Natural killer cell (primary cell): Measurements from ENCODE around the gene CENPVL1. TPM values are rescaled to one million over a fixed set of nuclear protein-coding genes. Genes with fewer than 3 reads are reported as not detected.
"Not testable (repeated sequence)": the region's sequence is repeated elsewhere in the genome, so short reads cannot be mapped to it uniquely, and the experiment has no call there.

Experiments
- ATAC-seq, 3 donors: fragments of 150-1000 bp in 2 of 3; fragments of 200-7000 bp in 1 of 3; cut with Tn5 transposase; 1 replicate in 1 of 3; 2 replicates in 2 of 3; pipeline ENCODE4 v1.10.0; 2021; ENCODE audit warnings: mild to moderate bottlenecking in 2 of 3, moderate library complexity in 2 of 3
- DNase-seq, 2 donors: peaks; one replicate each; pipeline versions ENCODE4 v3.0.0 to v3.0.0-alpha.2; 2013 to 2021; ENCODE audit warnings: mixed read lengths in 1 of 2
- H3K27ac ChIP-seq: one replicate; pipeline ENCODE4 v1.5.1; 2013; ENCODE audit warnings: mild to moderate bottlenecking, low read length
- H3K27me3 ChIP-seq: one replicate; pipeline ENCODE4 v1.6.1; 2013; ENCODE audit warnings: low read length; ENCODE audit not compliant: control insufficient read depth, insufficient read depth
- H3K36me3 ChIP-seq: one replicate; pipeline ENCODE4 v1.6.1; 2013; ENCODE audit warnings: low read length; ENCODE audit not compliant: control insufficient read depth, insufficient read depth
- H3K4me1 ChIP-seq: one replicate; pipeline ENCODE4 v1.6.1; 2013; ENCODE audit warnings: low read length; ENCODE audit not compliant: control insufficient read depth, insufficient read depth
- H3K4me3 ChIP-seq: one replicate; pipeline ENCODE4 v1.5.1; 2013; ENCODE audit warnings: low read length
- H3K9me3 ChIP-seq: one replicate; pipeline ENCODE4 v1.6.1; 2013; ENCODE audit warnings: low read length; ENCODE audit not compliant: control insufficient read depth, insufficient read depth
- H3K27ac Mint-ChIP-seq, 2 donors: one replicate each; pipeline ENCODE4 v1.8.0; 2022; ENCODE audit warnings: mild to moderate bottlenecking in 2 of 2, mixed read lengths in 2 of 2, moderate library complexity in 1 of 2
- H3K27me3 Mint-ChIP-seq, 2 donors: one replicate each; pipeline ENCODE4 v1.8.0; 2022; ENCODE audit warnings: low read depth in 2 of 2, mixed read lengths in 2 of 2
- H3K36me3 Mint-ChIP-seq: one replicate; pipeline ENCODE4 v1.8.0; 2022; ENCODE audit warnings: mixed read lengths
- H3K4me1 Mint-ChIP-seq, 2 donors: one replicate each; pipeline ENCODE4 v1.8.0; 2022; ENCODE audit warnings: mixed read lengths in 2 of 2
- H3K4me3 Mint-ChIP-seq: one replicate; pipeline ENCODE4 v1.8.0; 2022; ENCODE audit warnings: mild to moderate bottlenecking, moderate library complexity, mixed read lengths
- H3K9me3 Mint-ChIP-seq, 2 donors: one replicate each; pipeline ENCODE4 v1.8.0; 2022; ENCODE audit warnings: mixed read lengths in 2 of 2
- CTCF ChIP-seq: fragments of 200-600 bp; IDR thresholded peaks from one replicate; pipeline ENCODE4 v1.8.0; 2022; ENCODE audit warnings: antibody characterized with exemption
- WGBS: methylation state at CpG from one replicate; pipeline ENCODE4 v1.1.7; 2013; ENCODE audit warnings: missing lambda C conversion rate; ENCODE audit not compliant: insufficient coverage; 5-methylcytosine and 5-hydroxymethylcytosine counted together
- intact Hi-C: fragments of 100-400 bp; cut with micrococcal nuclease; formaldehyde crosslinking; loops from one replicate; pipeline ENCODE4 v1.14.2; 2022
- total RNA-seq, 4 donors: library from RNA; stranded (reverse); fragments of 120-200 nt in 1 of 4; gene quantifications; one replicate each; pipeline versions ENCODE4 v1.2.3 to v1.2.4, GENCODE V29; 2013 to 2022

Gene CENPVL1
- total RNA-seq, 3 donors from 2014 or later (not counting 1 experiment from before 2014, with no cell fraction given) = not detected

GRCh38 chrX:51694254-51694653, 16.1 kb upstream of the CENPVL1 start:
- Mint-ChIP-seq H3K9me3 (no peaks in the 10 kb centered on the region), H3K36me3 (no peaks in the 10 kb centered on the region), H3K4me3 (no peak overlapping the region), H3K4me1 (no peaks in the 10 kb centered on the region), H3K27ac (no peak overlapping the region), H3K27me3 (peaks cover 8 to 47% of the 10 kb centered on the region in 2 donors)
- Histone ChIP-seq H3K4me1 (no peaks in the 10 kb centered on the region), H3K9me3 (no peaks in the 10 kb centered on the region), H3K36me3 (no peaks in the 10 kb centered on the region), H3K27ac (no peak overlapping the region), H3K4me3 (no peak overlapping the region), H3K27me3 (no peaks in the 10 kb centered on the region)
- WGBS = 91% methylated on average over 6 of the region's 6 CpGs
- DNase-seq = no peak
- intact Hi-C loops = no loop called here
- ATAC-seq = no peak
- no peak for TF ChIP-seq CTCF

- H3K36me3 Mint-ChIP-seq = no peaks in the 10 kb centered on the region
- Histone ChIP-seq H3K27ac (no peak overlapping the region), H3K9me3 (no peaks in the 10 kb centered on the region), H3K4me3 (no peak overlapping the region), H3K27me3 (no peaks in the 10 kb centered on the region), H3K36me3 (no peaks in the 10 kb centered on the region), H3K4me1 (no peaks in the 10 kb centered on the region)
- no peaks in the 10 kb centered on the region for H3K4me1 Mint-ChIP-seq
- TF ChIP-seq CTCF = no peak
- intact Hi-C loops = no loop called here
- no peak overlapping the region for H3K4me3 Mint-ChIP-seq
- H3K27ac Mint-ChIP-seq = no peak overlapping the region
- WGBS = 94% methylated on average over 8 of the region's 8 CpGs
- no peaks in the 10 kb centered on the region for H3K9me3 Mint-ChIP-seq
- ATAC-seq (no peak), DNase-seq (no peak)
- peaks cover 8 to 54% of the 10 kb centered on the region in 2 donors for H3K27me3 Mint-ChIP-seq
Observed at GRCh38 chrX:51697397-51697796, 12.9 kb upstream of the CENPVL1 start.

DNA sequence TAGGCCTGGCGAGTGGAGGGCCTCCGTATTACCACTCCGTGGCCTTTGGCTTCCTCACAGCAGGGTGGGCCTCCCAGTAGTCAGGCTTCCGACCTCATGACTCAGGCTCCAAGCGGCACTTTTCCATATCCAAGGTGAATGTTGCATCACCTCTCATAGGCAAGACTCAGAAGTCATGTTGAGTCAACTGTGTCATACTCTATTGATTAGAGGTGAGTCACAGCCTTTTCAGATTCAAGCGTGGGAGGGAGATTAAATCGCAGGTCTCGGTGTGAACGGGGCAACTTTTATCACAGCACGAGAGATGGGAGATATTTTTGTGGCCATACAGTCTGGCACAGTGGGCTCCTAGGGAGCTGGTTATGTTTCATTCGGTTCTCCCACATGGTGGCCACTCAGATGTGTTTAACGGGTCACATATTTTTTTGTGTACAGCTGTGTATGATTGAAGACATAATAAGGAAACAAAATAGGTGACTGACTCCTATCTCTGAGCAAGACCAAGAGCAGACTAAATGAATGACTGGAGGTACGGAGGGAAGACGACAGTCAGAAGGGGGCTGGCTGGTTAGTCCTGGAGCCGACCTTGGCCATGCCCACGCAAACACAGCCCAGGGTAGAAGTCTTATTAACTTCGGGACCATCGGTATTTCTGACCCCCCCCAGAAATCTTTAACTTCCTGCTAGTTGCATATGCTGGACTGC, 2.8 kb downstream of the CENPVL1 start:
- ATAC-seq, H3K9me3 ChIP-seq, H3K27ac ChIP-seq, H3K36me3 Mint-ChIP-seq, H3K4me1 ChIP-seq, H3K4me3 Mint-ChIP-seq, H3K36me3 ChIP-seq, DNase-seq, H3K27me3 Mint-ChIP-seq, H3K27ac Mint-ChIP-seq, H3K4me3 ChIP-seq, H3K4me1 Mint-ChIP-seq, H3K9me3 Mint-ChIP-seq, intact Hi-C loops, H3K27me3 ChIP-seq: not testable (repeated sequence)
- WGBS = no CpG with 5 or more reads among the region's 18 CpGs

GRCh38 chrX:51728202-51728601, 17.9 kb downstream of the CENPVL1 start:
- Histone ChIP-seq H3K4me3 (no peak overlapping the region), H3K9me3 (no peaks in the 10 kb centered on the region), H3K27me3 (no peaks in the 10 kb centered on the region), H3K27ac (no peak overlapping the region), H3K4me1 (no peaks in the 10 kb centered on the region), H3K36me3 (no peaks in the 10 kb centered on the region)
- Mint-ChIP-seq H3K4me1 (no peaks in the 10 kb centered on the region), H3K27me3 (peaks cover 12 to 49% of the 10 kb centered on the region in 2 donors), H3K9me3 (no peaks in the 10 kb centered on the region), H3K4me3 (no peak overlapping the region), H3K27ac (no peak overlapping the region), H3K36me3 (no peaks in the 10 kb centered on the region)
- no peak for TF ChIP-seq CTCF
- intact Hi-C loops = no loop called here
- DNase-seq (no peak), ATAC-seq (no peak)
